ENCODE results near the gene HSPA1A. TPM values are rescaled to one million over a fixed set of nuclear protein-coding genes. Genes with fewer than 3 reads are reported as not detected.

HSPA1A gene
- total and polyA plus RNA-seq, 4 donors, result 28.8 to 120 (median 77.6) TPM

DNA sequence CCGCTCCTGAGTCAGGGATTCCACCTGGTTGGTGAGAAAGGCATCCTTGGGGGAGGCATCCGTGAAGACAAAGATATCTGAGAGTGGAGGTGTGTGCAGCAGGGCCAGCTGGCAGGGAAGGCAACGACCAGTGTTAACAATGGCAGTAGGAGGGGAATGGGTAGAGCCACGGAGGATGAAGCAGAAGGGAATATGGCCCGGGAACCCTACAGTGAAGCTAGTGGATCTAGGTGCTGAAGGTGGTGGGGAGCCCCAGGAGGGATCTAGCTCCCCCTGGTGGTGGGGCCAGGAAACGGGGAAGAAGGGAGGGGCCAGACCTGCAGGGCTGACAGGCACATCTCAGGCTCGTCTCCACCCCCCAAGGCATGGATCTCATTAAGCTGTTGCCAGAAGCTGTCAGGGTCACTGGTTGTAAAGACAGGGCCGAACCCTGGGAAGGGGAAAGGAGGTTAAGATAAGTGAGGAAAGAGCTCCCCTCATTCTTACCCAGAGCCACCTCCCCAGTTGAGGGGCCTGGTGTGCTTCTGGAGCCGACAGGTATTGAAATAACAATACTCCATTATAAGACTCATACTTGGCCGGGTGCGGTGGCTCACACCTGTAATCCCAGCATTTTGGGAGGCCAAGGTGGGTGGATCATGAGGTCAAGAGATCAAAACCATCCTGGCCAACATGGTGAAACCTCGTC, 45.5 kb upstream of the HSPA1A start:
- H3K36me3 ChIP-seq (ENCODE audit: control insufficient read depth in 4 of 4, insufficient read depth in 3 of 4, low read depth in 1 of 4, low read length in 3 of 4), result no peaks in the 10 kb centered on the region
- H3K4me1 ChIP-seq (ENCODE audit: control insufficient read depth in 4 of 4, insufficient read depth in 4 of 4, low read length in 3 of 4), result peaks cover 0 to 7% (median 4%) of the 10 kb centered on the region in 4 donors
- TF ChIP-seq YY1 (IDR thresholded peaks at IDR 0.05) (no peak), RXRA (IDR thresholded peaks at IDR 0.05) (peak in 1 of 2 donors; percentile 24), RAD21 (IDR thresholded peaks at IDR 0.05) (peak; percentile 92 to 97), ATF3 (IDR thresholded peaks at IDR 0.05) (no peak), NR2F2 (IDR thresholded peaks at IDR 0.05) (no peak), FOXA1 (IDR thresholded peaks at IDR 0.05) (no peak)
- TF ChIP-seq, protein P1, sequence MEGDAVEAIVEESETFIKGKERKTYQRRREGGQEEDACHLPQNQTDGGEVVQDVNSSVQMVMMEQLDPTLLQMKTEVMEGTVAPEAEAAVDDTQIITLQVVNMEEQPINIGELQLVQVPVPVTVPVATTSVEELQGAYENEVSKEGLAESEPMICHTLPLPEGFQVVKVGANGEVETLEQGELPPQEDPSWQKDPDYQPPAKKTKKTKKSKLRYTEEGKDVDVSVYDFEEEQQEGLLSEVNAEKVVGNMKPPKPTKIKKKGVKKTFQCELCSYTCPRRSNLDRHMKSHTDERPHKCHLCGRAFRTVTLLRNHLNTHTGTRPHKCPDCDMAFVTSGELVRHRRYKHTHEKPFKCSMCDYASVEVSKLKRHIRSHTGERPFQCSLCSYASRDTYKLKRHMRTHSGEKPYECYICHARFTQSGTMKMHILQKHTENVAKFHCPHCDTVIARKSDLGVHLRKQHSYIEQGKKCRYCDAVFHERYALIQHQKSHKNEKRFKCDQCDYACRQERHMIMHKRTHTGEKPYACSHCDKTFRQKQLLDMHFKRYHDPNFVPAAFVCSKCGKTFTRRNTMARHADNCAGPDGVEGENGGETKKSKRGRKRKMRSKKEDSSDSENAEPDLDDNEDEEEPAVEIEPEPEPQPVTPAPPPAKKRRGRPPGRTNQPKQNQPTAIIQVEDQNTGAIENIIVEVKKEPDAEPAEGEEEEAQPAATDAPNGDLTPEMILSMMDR (IDR thresholded peaks at IDR 0.05; ENCODE audit: low read depth, low read length, missing input control), result peak; percentile 92
- 48% methylated on average over 12 of the region's 12 CpGs for WGBS
- H3K9me3 ChIP-seq (ENCODE audit: control insufficient read depth in 4 of 4, low read length in 3 of 4), result no peaks in the 10 kb centered on the region
- H3K27ac ChIP-seq (ENCODE audit: low read depth in 1 of 2, low read length in 2 of 2), result no peak overlapping the region
- no peak overlapping the region for H3K9ac ChIP-seq (ENCODE audit: low read depth in 1 of 2, low read length in 2 of 2)
- no peak overlapping the region for H3K4me3 ChIP-seq (ENCODE audit: low read depth in 1 of 3, low read length in 3 of 3)
- peak; percentile 93 for DNase-seq (ENCODE audit: low spot score)
- H3K27me3 ChIP-seq (ENCODE audit: control insufficient read depth in 4 of 4, insufficient read depth in 4 of 4, low read length in 3 of 4), result no peaks in the 10 kb centered on the region

GRCh38 chr6:31770860-31771259, 44.5 kb upstream of the HSPA1A start:
- Histone ChIP-seq H3K4me3 (ENCODE audit: low read depth in 1 of 3, low read length in 3 of 3) (no peak overlapping the region), H3K9me3 (ENCODE audit: control insufficient read depth in 4 of 4, low read length in 3 of 4) (no peaks in the 10 kb centered on the region), H3K27ac (ENCODE audit: low read depth in 1 of 2, low read length in 2 of 2) (no peak overlapping the region), H3K27me3 (ENCODE audit: control insufficient read depth in 4 of 4, insufficient read depth in 4 of 4, low read length in 3 of 4) (no peaks in the 10 kb centered on the region), H3K4me1 (ENCODE audit: control insufficient read depth in 4 of 4, insufficient read depth in 4 of 4, low read length in 3 of 4) (peaks cover 5 to 17% (median 9%) of the 10 kb centered on the region in 4 donors), H3K9ac (ENCODE audit: low read depth in 1 of 2, low read length in 2 of 2) (no peak overlapping the region), H3K36me3 (ENCODE audit: control insufficient read depth in 4 of 4, insufficient read depth in 3 of 4, low read depth in 1 of 4, low read length in 3 of 4) (no peaks in the 10 kb centered on the region)
- 85% methylated on average over 2 of the region's 2 CpGs for WGBS
- no peak for DNase-seq (ENCODE audit: low spot score)
- TF ChIP-seq FOXA2 (IDR thresholded peaks at IDR 0.05) (no peak), FOXA1 (IDR thresholded peaks at IDR 0.05) (no peak), NR2F2 (IDR thresholded peaks at IDR 0.05) (no peak), ATF3 (IDR thresholded peaks at IDR 0.05) (no peak), RAD21 (IDR thresholded peaks at IDR 0.05) (no peak), GABPA (IDR thresholded peaks at IDR 0.05 in 1 of 2, conservative IDR thresholded peaks at IDR 0.05 in 1 of 2) (no peak), JUND (IDR thresholded peaks at IDR 0.05) (no peak), EGR1 (IDR thresholded peaks at IDR 0.05; ENCODE audit: low read depth in 2 of 2) (no peak), HNF4G (IDR thresholded peaks at IDR 0.05) (no peak), TAF1 (conservative IDR thresholded peaks at IDR 0.05) (no peak), YY1 (IDR thresholded peaks at IDR 0.05) (no peak), HNF4A (conservative IDR thresholded peaks at IDR 0.05) (no peak), SP1 (IDR thresholded peaks at IDR 0.05) (no peak), RXRA (IDR thresholded peaks at IDR 0.05) (no peak), MAX (IDR thresholded peaks at IDR 0.05) (no peak)
- TF ChIP-seq, protein P2, sequence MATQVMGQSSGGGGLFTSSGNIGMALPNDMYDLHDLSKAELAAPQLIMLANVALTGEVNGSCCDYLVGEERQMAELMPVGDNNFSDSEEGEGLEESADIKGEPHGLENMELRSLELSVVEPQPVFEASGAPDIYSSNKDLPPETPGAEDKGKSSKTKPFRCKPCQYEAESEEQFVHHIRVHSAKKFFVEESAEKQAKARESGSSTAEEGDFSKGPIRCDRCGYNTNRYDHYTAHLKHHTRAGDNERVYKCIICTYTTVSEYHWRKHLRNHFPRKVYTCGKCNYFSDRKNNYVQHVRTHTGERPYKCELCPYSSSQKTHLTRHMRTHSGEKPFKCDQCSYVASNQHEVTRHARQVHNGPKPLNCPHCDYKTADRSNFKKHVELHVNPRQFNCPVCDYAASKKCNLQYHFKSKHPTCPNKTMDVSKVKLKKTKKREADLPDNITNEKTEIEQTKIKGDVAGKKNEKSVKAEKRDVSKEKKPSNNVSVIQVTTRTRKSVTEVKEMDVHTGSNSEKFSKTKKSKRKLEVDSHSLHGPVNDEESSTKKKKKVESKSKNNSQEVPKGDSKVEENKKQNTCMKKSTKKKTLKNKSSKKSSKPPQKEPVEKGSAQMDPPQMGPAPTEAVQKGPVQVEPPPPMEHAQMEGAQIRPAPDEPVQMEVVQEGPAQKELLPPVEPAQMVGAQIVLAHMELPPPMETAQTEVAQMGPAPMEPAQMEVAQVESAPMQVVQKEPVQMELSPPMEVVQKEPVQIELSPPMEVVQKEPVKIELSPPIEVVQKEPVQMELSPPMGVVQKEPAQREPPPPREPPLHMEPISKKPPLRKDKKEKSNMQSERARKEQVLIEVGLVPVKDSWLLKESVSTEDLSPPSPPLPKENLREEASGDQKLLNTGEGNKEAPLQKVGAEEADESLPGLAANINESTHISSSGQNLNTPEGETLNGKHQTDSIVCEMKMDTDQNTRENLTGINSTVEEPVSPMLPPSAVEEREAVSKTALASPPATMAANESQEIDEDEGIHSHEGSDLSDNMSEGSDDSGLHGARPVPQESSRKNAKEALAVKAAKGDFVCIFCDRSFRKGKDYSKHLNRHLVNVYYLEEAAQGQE (IDR thresholded peaks at IDR 0.05), result no peak
- TF ChIP-seq, protein P1 (IDR thresholded peaks at IDR 0.05; ENCODE audit: low read depth, low read length, missing input control), result no peak
- TF ChIP-seq, protein P3, sequence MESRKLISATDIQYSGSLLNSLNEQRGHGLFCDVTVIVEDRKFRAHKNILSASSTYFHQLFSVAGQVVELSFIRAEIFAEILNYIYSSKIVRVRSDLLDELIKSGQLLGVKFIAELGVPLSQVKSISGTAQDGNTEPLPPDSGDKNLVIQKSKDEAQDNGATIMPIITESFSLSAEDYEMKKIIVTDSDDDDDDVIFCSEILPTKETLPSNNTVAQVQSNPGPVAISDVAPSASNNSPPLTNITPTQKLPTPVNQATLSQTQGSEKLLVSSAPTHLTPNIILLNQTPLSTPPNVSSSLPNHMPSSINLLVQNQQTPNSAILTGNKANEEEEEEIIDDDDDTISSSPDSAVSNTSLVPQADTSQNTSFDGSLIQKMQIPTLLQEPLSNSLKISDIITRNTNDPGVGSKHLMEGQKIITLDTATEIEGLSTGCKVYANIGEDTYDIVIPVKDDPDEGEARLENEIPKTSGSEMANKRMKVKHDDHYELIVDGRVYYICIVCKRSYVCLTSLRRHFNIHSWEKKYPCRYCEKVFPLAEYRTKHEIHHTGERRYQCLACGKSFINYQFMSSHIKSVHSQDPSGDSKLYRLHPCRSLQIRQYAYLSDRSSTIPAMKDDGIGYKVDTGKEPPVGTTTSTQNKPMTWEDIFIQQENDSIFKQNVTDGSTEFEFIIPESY (IDR thresholded peaks at IDR 0.05), result no peak
